ENCODE measurements around the gene MAPK6. TPM values are rescaled to one million over a fixed set of nuclear protein-coding genes. Genes with fewer than 3 reads are reported as not detected.

MAPK6 gene
- total RNA-seq, 1 experiment from 2014 or later = 56.4 TPM

DNA sequence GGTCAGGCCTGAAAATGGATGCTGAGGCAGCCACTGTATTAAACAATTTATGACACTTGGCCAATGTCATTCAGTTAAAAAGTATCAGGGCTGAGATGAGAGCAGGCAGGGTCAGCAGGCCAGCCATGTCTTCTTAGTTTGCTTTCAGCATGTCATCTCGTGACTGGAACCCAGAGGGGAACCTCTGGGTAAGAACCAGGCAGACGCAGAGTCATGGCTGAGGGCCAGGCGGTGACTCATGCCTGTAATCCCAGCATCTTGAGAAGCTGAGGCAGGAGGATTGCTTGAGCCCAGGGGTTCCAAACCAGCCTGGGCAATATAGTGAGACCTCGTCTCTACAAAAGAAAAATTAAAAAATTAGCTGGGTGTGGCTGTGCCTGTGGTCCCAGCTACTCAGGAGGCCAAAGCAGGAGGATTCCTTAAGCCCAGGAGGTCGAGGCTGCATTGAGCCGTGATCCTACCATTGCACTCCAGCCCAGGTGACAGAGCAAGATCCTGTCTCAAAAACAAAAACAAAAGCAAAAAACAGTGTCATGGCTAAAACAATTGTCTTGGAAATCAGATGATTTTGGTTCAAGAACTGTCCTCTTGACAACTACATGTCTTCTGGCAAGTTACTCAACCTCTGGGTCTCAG lies 81.9 kb downstream of the MAPK6 start:
- DNase-seq (ENCODE audit: low spot score) = peak; percentile 86
- no peak overlapping the region for H3K27ac ChIP-seq (ENCODE audit: low read depth, low read length, poor library complexity, severe bottlenecking)
- intact Hi-C loops (cut with micrococcal nuclease; ENCODE audit: unreplicated experiment) = no loop called here
- POLR2A ChIA-PET (ENCODE audit: low non-redundant PET) = no interaction called here
- no peaks in the 10 kb centered on the region for H3K36me3 ChIP-seq (ENCODE audit: insufficient read depth, low read length, poor library complexity, severe bottlenecking)
- H3K27me3 ChIP-seq (replicated peaks; ENCODE audit: insufficient read depth, low read depth, low read length, poor library complexity) = no peaks in the 10 kb centered on the region
- CTCF ChIA-PET = no interaction called here
- no peaks in the 10 kb centered on the region for H3K9me3 ChIP-seq (ENCODE audit: low read depth, low read length, poor library complexity, severe bottlenecking)
- BruUV-seq (replicated peaks) = no TSS peak
- no peak overlapping the region for H3K4me3 ChIP-seq (ENCODE audit: low read depth, low read length, poor library complexity, severe bottlenecking)
- no peaks in the 10 kb centered on the region for H3K4me1 ChIP-seq (ENCODE audit: insufficient read depth, low read length, poor library complexity, severe bottlenecking)
- TF ChIP-seq, protein P1, sequence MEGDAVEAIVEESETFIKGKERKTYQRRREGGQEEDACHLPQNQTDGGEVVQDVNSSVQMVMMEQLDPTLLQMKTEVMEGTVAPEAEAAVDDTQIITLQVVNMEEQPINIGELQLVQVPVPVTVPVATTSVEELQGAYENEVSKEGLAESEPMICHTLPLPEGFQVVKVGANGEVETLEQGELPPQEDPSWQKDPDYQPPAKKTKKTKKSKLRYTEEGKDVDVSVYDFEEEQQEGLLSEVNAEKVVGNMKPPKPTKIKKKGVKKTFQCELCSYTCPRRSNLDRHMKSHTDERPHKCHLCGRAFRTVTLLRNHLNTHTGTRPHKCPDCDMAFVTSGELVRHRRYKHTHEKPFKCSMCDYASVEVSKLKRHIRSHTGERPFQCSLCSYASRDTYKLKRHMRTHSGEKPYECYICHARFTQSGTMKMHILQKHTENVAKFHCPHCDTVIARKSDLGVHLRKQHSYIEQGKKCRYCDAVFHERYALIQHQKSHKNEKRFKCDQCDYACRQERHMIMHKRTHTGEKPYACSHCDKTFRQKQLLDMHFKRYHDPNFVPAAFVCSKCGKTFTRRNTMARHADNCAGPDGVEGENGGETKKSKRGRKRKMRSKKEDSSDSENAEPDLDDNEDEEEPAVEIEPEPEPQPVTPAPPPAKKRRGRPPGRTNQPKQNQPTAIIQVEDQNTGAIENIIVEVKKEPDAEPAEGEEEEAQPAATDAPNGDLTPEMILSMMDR (conservative IDR thresholded peaks at IDR 0.05; ENCODE audit: low read depth, low read length) = no peak
- TF ChIP-seq EZH2 (IDR thresholded peaks at IDR 0.05; ENCODE audit: borderline replicate concordance, low read depth, low read length, poor library complexity, severe bottlenecking) = no peak

DNA sequence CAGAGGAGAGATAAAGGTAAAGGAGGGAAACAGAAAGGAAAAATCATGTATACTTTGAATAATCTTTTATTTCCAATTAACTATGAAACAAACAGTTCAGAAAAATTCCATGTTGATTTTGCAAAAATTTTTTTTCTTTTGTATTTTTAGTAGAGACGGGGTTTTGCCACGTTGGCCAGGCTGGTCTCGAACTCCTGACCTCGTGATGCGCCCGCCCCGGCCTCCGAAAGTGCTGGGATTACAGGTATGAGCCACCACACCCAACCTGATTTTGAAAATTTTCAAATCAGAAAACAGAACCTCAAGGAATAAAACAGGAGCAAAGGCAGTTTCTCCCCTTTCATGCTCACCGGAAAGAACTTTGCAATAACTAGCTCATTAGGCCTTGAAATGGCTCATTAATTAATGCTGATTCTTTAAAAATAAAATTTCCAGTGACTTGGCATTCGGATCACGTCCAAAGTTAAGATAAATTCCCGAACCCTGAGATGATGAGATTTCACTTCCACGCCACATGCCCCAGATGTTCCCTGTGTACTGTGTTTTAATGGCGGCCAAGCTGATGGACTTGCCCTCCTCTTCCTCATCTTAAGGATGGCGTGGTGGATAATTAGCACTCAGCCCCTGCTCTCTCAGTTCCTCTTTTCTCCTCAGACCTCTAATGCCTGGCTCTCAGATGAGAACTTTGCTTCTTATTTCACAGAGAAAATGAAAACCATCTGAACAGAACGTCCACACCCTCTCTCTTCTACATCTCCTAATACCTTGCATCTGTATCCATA lies 82.7 kb downstream of the MAPK6 start:
- ChIA-PET CTCF (no interaction called here), POLR2A (ENCODE audit: low non-redundant PET) (no interaction called here)

GRCh38 chr15:52102463-52102862 lies 83.4 kb downstream of the MAPK6 start:
- H3K27ac ChIP-seq (ENCODE audit: low read depth, low read length, poor library complexity, severe bottlenecking) = no peak overlapping the region
- intact Hi-C loops (cut with micrococcal nuclease; ENCODE audit: unreplicated experiment) = no loop called here

More for the DNA sequence above, 82.7 kb downstream of the MAPK6 start:
- DNase-seq (ENCODE audit: low spot score) = no peak
- no peak overlapping the region for H3K4me3 ChIP-seq (ENCODE audit: low read depth, low read length, poor library complexity, severe bottlenecking)
- no peak overlapping the region for H3K27ac ChIP-seq (ENCODE audit: low read depth, low read length, poor library complexity, severe bottlenecking)
- intact Hi-C loops (cut with micrococcal nuclease; ENCODE audit: unreplicated experiment) = no loop called here
- H3K36me3 ChIP-seq (ENCODE audit: insufficient read depth, low read length, poor library complexity, severe bottlenecking) = no peaks in the 10 kb centered on the region
- H3K4me1 ChIP-seq (ENCODE audit: insufficient read depth, low read length, poor library complexity, severe bottlenecking) = no peaks in the 10 kb centered on the region
- TF ChIP-seq, protein P1 (conservative IDR thresholded peaks at IDR 0.05; ENCODE audit: low read depth, low read length) = no peak
- no peak for TF ChIP-seq EZH2 (IDR thresholded peaks at IDR 0.05; ENCODE audit: borderline replicate concordance, low read depth, low read length, poor library complexity, severe bottlenecking)
- no peaks in the 10 kb centered on the region for H3K9me3 ChIP-seq (ENCODE audit: low read depth, low read length, poor library complexity, severe bottlenecking)
- H3K27me3 ChIP-seq (replicated peaks; ENCODE audit: insufficient read depth, low read depth, low read length, poor library complexity) = no peaks in the 10 kb centered on the region
- no TSS peak for BruUV-seq (replicated peaks)

More at GRCh38 chr15:52102463-52102862, 83.4 kb downstream of the MAPK6 start:
- H3K36me3 ChIP-seq (ENCODE audit: insufficient read depth, low read length, poor library complexity, severe bottlenecking) = no peaks in the 10 kb centered on the region
- no TSS peak for BruUV-seq (replicated peaks)
- ChIA-PET CTCF (no interaction called here), POLR2A (ENCODE audit: low non-redundant PET) (no interaction called here)
- DNase-seq (ENCODE audit: low spot score) = no peak
- H3K9me3 ChIP-seq (ENCODE audit: low read depth, low read length, poor library complexity, severe bottlenecking) = no peaks in the 10 kb centered on the region
- H3K4me1 ChIP-seq (ENCODE audit: insufficient read depth, low read length, poor library complexity, severe bottlenecking) = no peaks in the 10 kb centered on the region
- H3K4me3 ChIP-seq (ENCODE audit: low read depth, low read length, poor library complexity, severe bottlenecking) = no peak overlapping the region
- no peaks in the 10 kb centered on the region for H3K27me3 ChIP-seq (replicated peaks; ENCODE audit: insufficient read depth, low read depth, low read length, poor library complexity)
- TF ChIP-seq, protein P1 (conservative IDR thresholded peaks at IDR 0.05; ENCODE audit: low read depth, low read length) = no peak
- no peak for TF ChIP-seq EZH2 (IDR thresholded peaks at IDR 0.05; ENCODE audit: borderline replicate concordance, low read depth, low read length, poor library complexity, severe bottlenecking)
